ENCODE data around the gene LIPI.
"Not testable (repeated sequence)": the region's sequence is repeated elsewhere in the genome, so short reads cannot be mapped to it uniquely, and the experiment has no call there.

LIPI gene

GRCh38 chr21:14116080-14116481 lies 94.7 kb downstream of the LIPI start:
- no peak for DNase-seq (ENCODE audit: low read depth)

- DNase-seq (ENCODE audit: low read depth) = no peak
Observed at GRCh38 chr21:14115646-14116045, 95.1 kb downstream of the LIPI start.

GRCh38 chr21:14114251-14114650 lies 96.5 kb downstream of the LIPI start:
- DNase-seq (ENCODE audit: low read depth) = no peak

- not testable (repeated sequence) for DNase-seq (ENCODE audit: low read depth)
Observed at GRCh38 chr21:14104564-14104963, 106.2 kb downstream of the LIPI start.

GRCh38 chr21:14099570-14099969 lies 111.2 kb downstream of the LIPI start:
- no peak for DNase-seq (ENCODE audit: low read depth)

- DNase-seq (ENCODE audit: low read depth) = no peak
Observed at GRCh38 chr21:14097881-14098499, 112.8 kb downstream of the LIPI start.

- DNase-seq (ENCODE audit: low read depth) = no peak
Observed at GRCh38 chr21:14096577-14096976, 114.2 kb downstream of the LIPI start.

GRCh38 chr21:14096172-14096571 lies 114.6 kb downstream of the LIPI start:
- no peak for DNase-seq (ENCODE audit: low read depth)

GRCh38 chr21:14095056-14095455 lies 115.7 kb downstream of the LIPI start:
- no peak for DNase-seq (ENCODE audit: low read depth)

GRCh38 chr21:14092834-14093560 lies 117.8 kb downstream of the LIPI start:
- DNase-seq (ENCODE audit: low read depth) = no peak

- DNase-seq (ENCODE audit: low read depth) = not testable (repeated sequence)
Observed at GRCh38 chr21:14090184-14090583, 120.6 kb downstream of the LIPI start.

- no peak for DNase-seq (ENCODE audit: low read depth)
Observed at GRCh38 chr21:14088391-14088790, 122.4 kb downstream of the LIPI start.

- no peak for DNase-seq (ENCODE audit: low read depth)
Observed at GRCh38 chr21:14086553-14086952, 124.2 kb downstream of the LIPI start.

GRCh38 chr21:14084701-14085100 lies 126.1 kb downstream of the LIPI start:
- DNase-seq (ENCODE audit: low read depth) = no peak

GRCh38 chr21:14084068-14084501 lies 126.7 kb downstream of the LIPI start:
- DNase-seq (ENCODE audit: low read depth) = no peak

- no peak for DNase-seq (ENCODE audit: low read depth)
Observed at GRCh38 chr21:14080764-14081096, 130.0 kb downstream of the LIPI start.

- no peak for DNase-seq (ENCODE audit: low read depth)
Observed at GRCh38 chr21:14080040-14080763, 130.6 kb downstream of the LIPI start.

- no peak for DNase-seq (ENCODE audit: low read depth)
Observed at GRCh38 chr21:14078746-14079375, 131.9 kb downstream of the LIPI start.

- no peak for DNase-seq (ENCODE audit: low read depth)
Observed at GRCh38 chr21:14076143-14076806, 134.5 kb downstream of the LIPI start.

GRCh38 chr21:14075346-14076142 lies 135.2 kb downstream of the LIPI start:
- no peak for DNase-seq (ENCODE audit: low read depth)

- DNase-seq (ENCODE audit: low read depth) = no peak
Observed at GRCh38 chr21:14074177-14074576, 136.6 kb downstream of the LIPI start.
